ENCODE data around the gene PDE4D.
"Not testable (repeated sequence)": the region's sequence is repeated elsewhere in the genome, so short reads cannot be mapped to it uniquely, and the experiment has no call there.

PDE4D gene

DNA sequence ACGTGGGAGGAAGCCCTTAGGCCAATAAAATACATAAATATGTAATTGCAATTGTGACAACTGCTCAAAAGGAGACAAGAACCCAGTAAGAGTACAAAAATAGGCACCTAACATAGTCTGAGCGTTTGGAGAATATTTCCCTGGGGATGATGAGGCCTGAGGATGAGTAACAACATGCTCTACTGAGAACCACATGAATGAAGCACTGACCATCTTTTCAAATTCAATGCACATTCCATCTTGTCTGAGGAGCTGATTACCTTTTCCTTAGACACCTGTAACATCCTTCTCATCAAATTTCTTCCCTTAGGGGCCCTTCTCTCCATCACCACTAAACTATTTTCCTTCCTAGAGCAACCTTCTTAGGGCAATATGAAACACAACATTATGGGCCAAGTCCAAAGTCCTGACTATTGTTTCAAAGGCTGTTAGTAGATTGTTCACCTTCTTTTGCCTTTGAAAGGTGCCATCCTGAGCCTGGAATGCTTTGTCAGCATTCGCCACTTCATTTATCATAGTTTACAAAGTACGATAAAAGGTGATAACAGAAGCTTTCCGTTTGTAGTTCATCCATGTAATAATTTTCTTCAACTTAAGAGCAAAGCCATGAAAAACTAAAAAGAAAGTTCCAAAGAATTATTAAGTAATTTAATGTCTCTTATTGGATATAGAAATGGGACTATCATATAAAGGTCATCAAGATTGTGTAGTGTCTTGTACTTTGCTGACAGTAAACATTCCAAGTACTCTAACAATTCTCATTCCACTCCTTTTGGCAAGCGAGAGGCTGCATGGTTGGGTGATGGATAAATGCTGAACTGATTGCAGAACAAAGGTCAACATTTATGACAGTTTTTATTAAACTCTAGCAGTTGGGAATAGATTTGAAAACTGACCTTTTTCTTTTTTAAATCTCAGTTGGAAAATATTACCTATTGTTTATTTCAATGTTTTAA, 471.3 kb downstream of the PDE4D start:
- no peak for DNase-seq (ENCODE audit: low read depth)

DNA sequence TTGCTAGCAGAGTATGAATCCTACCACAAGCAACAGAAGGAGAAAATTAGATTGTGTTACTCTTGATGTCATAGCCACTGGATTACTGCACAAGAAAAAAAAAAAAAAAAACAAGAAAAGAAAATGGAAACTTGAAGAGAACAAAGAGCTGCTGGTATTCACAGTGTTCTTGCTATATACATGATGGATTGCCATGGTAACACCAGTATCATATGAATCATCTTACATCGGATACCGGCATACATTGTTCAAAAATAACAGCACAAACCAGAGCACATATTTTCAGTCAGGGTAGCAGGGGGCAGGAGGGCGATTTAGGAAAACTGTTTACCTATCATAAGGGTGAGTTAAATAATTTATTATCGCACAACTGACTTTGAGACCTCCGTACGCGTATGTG, 472.9 kb downstream of the PDE4D start:
- DNase-seq (ENCODE audit: low read depth): no peak

DNA sequence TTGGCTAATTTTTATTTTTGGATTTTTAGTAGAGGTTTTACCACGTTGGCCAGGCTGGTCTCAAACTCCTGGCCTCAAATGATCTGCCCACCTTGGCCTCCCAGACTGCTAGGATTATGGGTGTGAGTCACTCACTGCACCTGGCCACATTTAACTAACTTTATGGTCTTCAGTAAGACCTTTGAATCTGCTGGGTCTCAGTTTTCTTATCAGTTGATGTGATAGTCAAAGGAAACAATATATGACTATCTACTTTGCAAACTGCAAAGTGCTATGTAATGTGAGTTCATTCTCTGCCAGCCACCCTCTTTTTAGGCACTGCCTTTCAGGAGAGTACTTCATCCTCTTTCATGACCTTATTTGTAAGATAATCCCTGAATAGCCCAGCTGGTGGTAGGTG, 474.7 kb downstream of the PDE4D start:
- DNase-seq (ENCODE audit: low read depth): no peak

DNA sequence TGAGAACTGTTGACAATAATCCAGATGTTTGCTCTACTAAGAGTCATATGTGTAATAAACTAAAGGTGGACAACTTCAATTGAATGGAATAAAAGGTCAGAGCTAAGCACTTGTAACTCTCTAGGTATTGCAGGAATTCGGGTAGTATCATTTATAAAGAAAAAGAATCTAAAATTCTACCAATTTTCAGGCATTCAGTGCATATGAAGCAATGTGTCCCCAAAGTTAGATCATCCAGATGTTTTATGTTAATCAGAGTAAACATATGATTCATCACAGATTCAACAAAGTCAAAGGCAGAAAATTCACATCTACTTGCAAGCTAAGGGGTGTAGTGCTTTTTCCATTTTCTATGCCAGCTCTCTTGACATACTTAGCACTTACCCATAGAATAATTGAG, 477.1 kb downstream of the PDE4D start:
- DNase-seq (ENCODE audit: low read depth): no peak

DNA sequence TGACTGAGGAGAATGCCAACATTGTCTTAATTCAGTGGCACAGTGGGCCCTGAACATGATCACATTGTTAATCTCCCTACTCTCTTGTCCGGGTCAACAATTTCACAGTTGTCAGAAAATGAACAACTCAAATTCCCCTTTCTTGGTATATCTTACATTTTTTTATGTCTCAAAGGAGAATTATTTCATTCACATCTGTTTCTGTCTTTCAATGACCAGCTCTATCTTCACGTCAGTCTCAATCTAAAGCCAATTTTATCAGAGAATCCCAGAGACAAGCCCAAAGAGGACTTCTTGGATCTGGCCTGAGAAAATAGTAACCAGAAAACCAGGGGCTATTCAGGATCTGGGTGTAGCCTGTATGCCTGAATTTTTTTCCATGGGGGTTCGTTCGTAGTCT, 477.5 kb downstream of the PDE4D start:
- DNase-seq (ENCODE audit: low read depth): no peak

- no peak for DNase-seq (ENCODE audit: low read depth)
These were observed 481.1 kb downstream of the PDE4D start for GRCh38 chr5:59412428-59412827.

DNA sequence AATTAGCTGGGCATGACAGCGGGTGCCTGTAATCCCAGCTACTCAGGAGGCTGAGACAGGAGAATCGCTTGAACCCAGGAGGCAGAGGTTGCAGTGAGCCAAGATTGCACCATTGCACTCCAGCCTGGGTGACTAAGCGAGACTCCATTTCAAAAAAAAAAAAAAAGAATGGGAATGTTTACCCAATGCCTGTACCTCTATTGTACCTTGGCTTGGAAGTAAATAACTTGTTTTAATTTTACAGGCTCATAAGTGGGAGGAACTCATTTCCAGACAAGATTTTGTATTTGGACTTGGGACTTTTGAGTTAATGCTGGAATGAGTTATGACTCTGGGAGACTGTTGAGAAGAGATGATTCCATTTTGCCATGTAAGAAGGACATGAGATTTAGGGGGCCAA, 484.5 kb downstream of the PDE4D start:
- not testable (repeated sequence) for DNase-seq (ENCODE audit: low read depth)

DNA sequence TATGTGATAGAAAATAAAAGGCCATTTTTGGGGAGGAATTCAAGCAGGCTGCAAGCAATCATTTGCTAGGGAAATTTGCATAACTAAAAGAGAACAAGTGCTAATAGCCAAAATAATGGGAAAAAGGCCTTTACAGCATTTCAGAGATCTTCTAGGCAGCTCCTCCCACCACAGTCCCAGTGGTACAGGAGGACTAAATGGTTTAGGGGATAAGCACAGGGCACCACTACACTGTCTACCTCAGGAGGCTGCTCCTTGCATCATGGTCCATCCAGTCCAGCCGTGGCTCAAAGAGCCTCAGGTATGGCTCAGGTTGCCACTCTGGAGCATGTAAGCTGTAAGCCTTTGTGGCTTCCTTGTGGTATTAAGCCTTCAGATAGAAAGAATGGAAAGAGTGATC, 485.6 kb downstream of the PDE4D start:
- no peak for DNase-seq (ENCODE audit: low read depth)

- no peak for DNase-seq (ENCODE audit: low read depth)
These were observed 491.9 kb downstream of the PDE4D start for GRCh38 chr5:59401637-59402036.

- not testable (repeated sequence) for DNase-seq (ENCODE audit: low read depth)
These were observed 498.6 kb downstream of the PDE4D start for GRCh38 chr5:59394956-59395355.

DNA sequence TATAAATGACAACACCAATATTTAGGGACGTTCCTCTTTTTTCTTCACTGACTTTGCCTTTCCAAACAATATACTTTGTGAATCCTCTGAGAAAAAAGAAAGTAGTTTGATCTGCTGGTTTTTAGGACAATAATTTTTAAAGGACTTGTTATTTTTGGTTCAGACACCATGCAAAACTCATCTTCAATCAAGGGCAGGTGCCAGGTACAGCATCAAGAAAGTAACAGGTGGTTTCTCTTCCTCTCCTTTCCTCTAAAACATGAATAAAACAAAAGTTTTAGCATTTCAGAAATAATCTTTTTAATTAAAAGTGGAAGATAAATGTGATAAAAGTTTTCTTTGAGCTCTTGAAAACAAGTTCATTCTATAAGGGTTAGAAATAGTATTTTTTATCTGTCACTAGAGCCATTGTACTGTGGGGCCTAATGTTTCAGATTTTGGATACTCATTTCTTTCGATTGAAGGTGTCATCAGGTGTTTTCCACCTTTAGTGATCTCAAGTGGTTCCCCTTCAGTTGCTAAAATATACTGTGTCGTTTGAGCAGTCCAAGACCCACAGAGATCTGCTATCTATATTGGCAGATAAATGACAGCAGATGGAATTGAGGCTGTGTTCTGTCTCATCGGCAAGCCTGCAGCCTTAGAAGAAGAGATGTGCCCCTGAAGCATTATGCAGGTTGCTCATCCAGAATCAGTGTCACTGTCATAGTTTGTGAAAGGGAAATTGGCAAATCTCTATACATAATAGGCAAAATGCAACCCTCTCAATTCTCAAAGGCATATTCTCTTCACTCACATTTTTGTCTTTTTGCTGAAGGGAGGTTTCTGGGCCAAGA, 499.7 kb downstream of the PDE4D start:
- no peak for DNase-seq (ENCODE audit: low read depth)

GRCh38 chr5:59391576-59391975, 501.9 kb downstream of the PDE4D start:
- DNase-seq (ENCODE audit: low read depth): no peak

GRCh38 chr5:59390989-59391388, 502.5 kb downstream of the PDE4D start:
- DNase-seq (ENCODE audit: low read depth): no peak

DNA sequence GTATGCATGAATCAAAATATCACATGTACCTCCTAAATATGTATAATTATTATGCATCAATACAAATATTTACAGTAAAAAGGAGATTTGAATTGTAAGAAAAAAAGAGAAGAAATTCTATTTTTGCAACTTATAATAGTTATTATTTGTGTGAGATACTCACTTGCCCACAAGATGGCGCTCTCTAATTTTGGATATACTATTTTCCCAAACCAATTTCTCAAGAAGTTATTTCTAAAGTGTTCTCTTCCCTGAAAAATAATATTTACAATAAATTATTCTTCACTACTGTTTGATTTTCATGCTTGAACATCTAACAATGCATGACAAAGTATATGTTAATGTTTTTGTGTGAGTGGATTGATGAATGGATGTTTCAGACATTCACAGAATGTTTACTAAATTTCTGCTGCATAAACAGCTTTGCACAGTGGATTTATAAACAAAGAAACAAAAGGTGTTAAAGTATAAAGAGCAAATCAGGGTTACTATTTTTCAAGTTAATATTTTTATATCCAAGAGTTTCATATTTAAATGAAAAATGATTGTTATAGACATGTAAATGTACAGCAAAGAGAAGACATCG, 503.4 kb downstream of the PDE4D start:
- no peak for DNase-seq (ENCODE audit: low read depth)

- DNase-seq (ENCODE audit: low read depth): no peak
These were observed 506.4 kb downstream of the PDE4D start for GRCh38 chr5:59387127-59387526.

DNA sequence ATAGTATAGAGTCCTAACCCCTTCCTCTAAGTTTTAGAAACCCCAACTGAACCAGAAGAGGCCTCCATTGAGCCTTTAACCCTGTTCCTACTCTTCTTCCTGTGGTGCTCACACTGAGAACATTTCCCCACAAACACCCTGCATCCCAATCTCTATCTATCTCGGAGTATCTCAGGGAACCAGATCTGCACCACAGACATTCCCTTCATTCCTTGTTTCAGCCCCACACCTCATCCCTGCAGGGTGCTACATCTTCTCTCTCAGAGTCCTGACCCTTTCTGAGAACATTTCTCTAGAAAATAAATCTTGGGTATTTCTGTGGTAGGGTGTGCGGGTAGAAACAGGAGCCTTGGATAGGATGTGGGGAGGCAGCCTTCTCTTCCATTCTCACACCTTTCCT, 507.8 kb downstream of the PDE4D start:
- DNase-seq (ENCODE audit: low read depth): no peak

DNA sequence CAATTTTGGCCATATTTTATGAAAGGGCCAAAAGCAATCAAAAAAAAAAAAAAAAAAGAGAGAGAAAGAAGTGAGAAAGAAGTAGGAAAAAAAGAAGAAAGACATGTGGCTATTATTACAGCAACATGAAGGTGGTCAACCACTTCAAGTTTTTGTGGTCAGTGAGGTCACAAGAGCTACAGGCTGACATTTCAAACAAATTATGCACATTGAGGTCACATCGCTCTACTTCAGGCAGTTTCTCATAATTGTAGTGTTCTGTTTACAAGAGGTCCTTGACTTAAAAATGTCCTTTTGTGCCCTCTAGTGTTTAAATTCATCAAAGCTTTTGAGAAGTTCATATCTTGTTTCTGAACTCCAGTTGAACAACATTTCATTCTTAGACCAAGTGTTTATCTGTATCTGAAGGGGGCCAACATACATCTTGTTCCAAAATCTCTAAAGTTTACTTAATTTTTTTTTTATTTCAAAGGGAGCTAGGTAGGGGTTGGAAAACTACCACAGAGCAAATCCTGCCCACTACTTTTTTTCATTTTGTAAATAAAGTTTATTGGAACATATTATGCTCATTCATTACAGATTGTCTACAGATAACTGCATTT, 513.1 kb downstream of the PDE4D start:
- no peak for DNase-seq (ENCODE audit: low read depth)

- not testable (repeated sequence) for DNase-seq (ENCODE audit: low read depth)
These were observed 519.5 kb downstream of the PDE4D start for GRCh38 chr5:59374036-59374435.

DNA sequence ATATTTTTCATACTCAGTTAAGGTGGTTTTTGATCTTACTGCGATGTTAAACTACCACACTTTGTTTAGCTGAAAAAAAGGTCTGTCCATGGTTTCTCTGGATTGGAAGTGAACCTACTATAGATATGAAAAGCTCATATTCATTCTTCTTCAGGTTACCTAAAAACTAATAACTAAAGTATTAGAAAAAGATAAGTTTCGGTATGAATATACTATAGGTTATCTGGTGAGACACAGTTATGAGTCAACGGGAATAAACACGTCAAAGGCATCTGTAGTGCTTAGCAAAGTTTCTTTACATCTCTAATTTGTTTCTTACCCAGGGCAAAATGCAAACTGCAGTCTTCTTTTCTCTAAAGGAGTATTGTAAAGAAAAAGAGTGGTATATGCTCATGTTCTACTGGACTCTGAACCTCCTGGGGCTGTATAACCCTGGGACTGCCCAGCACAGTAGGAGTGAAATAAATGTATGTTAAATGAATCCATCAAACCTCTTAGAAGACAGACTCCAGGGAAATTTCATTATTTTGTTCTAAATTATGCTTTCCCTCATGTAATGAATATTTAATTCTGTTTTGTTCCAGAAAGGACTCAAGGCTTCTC, 521.9 kb downstream of the PDE4D start:
- no peak for DNase-seq (ENCODE audit: low read depth)

DNA sequence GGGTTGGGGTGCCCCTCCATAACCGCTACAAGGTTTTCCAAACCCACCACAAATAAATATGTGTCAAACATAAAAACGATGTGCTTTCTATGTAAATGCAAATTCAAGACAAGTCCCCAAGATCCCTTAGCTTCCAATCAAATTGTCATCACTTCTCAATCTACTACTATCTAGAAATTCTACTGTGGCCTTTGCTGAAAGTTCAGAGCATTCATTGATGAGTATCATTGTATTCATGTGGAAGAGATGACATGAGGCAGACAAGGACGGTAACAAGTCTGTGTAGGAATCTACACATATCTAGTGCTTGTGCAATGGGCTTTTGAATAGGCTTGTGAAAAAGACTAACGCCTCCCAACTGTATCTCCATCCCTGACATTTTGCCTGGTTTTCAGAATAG, 524.6 kb downstream of the PDE4D start:
- DNase-seq (ENCODE audit: low read depth): no peak

DNA sequence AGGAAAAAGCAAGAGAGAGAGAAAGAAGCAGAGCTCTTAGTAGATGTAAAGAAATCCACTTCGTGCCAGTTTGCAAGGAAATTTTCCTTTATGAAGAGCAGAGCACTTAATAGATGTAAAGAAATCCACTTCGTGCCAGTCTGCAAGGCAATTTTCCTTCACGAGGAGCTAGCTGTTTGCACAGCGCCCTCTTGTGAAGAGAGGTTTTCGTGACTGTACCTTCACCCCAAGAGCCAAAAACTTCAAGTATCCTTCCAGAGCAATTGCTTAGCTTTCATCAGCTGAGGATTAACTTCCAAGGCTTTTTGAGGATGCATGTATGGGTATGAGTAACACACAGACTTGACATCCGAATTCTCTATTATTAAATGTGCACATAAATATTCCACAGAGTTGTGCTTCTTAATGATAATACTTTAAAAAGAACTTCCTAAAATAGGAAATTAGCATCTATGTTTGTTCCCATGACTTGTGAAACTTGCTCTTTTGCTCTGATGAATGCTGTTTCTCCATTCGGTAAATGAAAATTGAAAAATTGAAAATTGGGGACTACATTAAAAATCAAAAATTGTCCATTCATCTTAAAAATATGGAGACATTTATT, 525.6 kb downstream of the PDE4D start:
- no peak for DNase-seq (ENCODE audit: low read depth)

Measured in stimulated activated CD8-positive, alpha-beta memory T cell treated with anti-CD3 and anti-CD28 coated beads, Interleukin-12 subunit alpha, Interleukin-12 subunit beta, amount 100 ng/mL, for 4 hours (primary cell).